ENCODE measurements around the gene TSPEAR.

TSPEAR gene

DNA sequence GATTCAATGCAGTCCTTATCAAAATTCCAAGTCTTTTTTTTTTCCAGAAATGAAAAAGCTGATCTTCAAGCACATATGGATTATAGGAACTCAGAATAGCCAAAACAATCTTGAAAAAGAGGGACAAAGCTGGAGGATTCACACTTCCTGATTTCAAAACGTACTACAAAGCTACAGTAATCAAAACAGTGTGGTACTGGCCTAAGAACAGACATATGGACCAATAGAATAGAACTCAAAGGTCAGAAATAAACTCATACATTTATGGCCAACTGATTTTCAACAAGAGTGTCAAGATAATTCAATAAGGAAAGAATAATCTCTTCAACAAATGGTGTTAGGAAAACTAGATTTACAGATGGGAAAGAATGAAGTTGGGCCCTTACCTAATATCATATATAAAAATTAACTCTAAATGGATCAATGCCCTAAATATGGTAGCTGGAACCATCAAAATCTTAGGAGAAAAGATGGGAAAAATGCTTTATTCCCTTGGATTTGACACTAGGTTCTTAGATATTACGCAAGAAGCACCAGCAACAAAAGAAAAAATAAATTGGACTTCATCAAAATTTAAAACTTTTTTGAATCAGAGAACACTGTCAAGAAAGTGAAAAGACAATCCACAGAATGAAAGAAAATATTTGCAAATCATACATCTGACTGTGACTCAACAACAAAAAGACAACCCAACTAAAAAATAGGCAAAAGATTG is 18.4 kb downstream of the TSPEAR start:
- TF ChIP-seq, protein P1, sequence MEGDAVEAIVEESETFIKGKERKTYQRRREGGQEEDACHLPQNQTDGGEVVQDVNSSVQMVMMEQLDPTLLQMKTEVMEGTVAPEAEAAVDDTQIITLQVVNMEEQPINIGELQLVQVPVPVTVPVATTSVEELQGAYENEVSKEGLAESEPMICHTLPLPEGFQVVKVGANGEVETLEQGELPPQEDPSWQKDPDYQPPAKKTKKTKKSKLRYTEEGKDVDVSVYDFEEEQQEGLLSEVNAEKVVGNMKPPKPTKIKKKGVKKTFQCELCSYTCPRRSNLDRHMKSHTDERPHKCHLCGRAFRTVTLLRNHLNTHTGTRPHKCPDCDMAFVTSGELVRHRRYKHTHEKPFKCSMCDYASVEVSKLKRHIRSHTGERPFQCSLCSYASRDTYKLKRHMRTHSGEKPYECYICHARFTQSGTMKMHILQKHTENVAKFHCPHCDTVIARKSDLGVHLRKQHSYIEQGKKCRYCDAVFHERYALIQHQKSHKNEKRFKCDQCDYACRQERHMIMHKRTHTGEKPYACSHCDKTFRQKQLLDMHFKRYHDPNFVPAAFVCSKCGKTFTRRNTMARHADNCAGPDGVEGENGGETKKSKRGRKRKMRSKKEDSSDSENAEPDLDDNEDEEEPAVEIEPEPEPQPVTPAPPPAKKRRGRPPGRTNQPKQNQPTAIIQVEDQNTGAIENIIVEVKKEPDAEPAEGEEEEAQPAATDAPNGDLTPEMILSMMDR (IDR thresholded peaks at IDR 0.05): no peak

DNA sequence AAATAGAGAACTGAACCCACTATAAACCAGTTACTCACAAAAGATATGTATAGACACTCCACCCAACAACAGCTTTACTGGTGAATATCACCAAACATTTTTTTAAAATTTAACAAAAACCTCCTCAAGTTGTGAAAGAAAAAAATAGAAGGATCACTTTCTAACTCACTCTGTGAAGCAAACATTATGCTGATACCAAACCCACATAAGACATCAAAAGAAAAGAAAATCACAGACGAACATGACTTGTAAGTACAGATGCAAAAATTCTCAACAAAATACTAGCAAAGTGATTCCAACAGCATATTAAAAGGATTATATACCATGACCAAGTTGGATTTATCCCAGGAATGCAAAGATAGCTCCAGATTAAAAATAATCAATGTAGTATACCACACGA is 19.7 kb downstream of the TSPEAR start:
- TF ChIP-seq, protein P1 (IDR thresholded peaks at IDR 0.05): no peak

DNA sequence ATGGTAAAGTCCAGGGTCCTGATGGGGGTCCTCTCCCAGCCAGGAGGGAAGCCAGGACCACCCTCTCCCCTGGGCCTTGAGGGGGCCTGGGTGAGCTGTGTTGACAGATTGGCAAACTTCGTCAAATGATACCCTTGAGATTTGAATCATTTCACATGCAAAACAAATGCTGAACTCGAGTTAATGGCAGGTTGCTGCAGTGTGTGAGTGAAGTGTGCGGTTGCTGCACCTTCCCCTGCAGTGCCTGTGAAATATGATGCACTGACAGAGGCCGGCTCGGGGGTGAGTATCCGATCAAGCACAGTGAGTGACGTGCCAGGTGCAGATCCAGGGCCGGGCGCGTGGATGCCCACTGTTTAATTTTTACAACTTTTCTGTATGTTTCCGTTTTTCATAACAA is 23.7 kb downstream of the TSPEAR start:
- TF ChIP-seq, protein P1 (IDR thresholded peaks at IDR 0.05): no peak

DNA sequence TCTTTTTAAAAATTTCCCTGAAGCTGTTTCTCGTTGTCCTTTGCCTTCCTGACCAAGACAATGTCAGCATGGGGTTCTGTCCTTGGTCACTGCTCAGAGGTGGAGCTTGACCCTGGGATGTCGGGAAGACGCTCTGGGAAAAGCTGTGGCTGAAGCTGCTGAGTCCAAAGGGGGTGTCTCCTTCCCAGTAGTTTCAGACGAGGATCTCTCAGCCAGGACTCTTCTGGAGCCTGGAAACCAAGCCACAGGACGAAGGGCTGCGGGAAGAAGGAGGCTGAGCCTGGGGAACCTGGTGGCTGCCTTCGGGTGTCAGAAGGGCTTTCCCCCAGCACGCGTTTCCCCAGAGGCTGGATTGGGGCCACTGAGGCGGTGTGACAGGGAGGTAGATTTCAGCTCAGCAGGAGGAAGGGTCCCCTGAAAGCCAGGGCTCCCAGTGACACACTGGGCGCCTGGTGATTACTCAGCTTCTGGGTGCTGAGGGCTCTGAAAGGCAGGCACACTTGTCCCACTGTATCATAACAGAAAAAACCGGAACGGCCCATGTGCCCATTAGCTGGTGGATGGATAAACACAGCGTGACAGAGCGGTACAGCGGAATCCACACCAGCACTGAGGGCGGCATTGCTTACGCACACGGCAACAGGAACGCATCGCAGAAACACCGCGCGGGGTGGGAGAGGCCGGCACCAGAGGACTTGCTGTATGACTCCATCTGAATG is 24.4 kb downstream of the TSPEAR start:
- TF ChIP-seq, protein P1 (IDR thresholded peaks at IDR 0.05): no peak

DNA sequence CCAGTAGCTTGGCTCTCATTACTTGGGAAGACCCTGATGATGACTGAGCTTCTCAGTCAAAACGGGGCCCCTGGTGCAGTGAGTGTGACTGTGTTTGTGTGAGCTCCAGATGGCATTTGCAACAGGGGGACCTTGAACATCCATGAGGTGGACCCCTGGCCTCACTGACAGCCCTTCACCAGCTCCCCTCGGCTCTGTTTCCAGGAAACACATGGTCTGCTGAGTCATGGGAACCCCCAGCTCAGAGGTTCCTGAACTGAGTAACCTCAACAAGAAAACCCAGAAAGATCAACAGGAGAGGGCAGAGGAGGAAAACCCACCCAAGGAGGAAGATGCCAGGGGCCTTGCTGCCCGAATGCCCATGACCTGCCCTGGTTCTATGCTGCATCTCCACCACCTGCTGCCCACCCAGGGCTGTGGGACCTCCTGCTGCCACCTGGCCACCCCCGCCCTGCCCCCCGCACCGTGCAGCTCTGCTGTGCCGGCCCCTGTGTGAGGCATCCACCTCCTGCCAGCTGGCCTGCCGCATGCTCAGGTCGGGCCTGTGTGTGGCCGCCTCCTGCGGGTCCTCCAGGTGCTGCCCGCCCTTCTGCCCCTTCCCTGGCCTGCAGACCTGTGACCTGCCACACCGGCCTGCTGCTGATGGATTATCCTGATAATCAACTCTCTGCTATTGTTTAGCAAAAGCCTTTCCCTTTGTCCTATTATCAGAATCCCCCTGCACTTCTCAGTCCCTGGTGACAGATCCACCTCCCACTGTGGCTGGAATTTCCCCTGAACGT is 25.2 kb downstream of the TSPEAR start:
- TF ChIP-seq, protein P1 (IDR thresholded peaks at IDR 0.05): no peak

DNA sequence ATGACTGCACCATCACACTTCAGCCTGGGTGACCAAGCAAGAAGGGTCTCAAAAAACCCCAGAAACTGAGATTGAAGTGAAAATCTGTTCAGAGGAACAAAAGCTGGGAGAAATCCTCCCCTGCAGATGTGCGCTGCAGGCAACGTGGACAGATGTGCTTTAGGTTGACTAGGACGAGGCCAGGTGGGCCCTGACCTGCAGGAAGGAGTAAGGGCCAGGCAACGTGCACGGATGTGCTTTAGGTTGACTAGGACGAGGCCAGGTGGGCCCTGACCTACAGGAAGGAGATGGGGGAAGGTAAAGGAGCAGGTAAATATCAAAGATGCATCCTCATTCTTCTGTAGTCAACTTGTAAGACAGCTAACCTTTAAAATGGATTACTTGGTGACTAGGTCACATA is 26.9 kb downstream of the TSPEAR start:
- TF ChIP-seq, protein P1 (IDR thresholded peaks at IDR 0.05): no peak

DNA sequence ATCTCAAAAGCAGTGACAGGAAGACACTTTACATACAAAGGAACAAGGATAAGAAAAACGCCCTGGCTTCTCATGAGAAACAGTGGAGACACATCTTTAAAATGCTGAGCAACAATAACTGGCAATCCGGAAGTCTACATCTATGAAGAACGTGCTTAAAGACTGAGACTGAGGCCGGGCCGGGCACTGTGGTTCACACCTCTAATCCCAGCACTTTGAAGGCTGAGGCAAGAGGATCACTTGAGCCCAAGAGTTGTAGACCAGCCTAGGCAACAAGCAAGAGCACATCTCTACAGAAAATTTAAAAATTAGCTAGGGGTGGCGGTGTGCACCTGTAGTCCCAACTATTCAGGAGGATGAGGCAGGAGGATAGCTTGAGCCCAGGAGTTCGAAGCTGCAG is 27.3 kb downstream of the TSPEAR start:
- TF ChIP-seq, protein P1 (IDR thresholded peaks at IDR 0.05): no peak

All from LNCAP (cell line).